Testis (tissue), 3 donors: Measurements from ENCODE around the gene ACBD6. TPM values are rescaled to one million over a fixed set of nuclear protein-coding genes. Genes with fewer than 3 reads are reported as not detected.
"Not testable (repeated sequence)": the region's sequence is repeated elsewhere in the genome, so short reads cannot be mapped to it uniquely, and the experiment has no call there.

ENCODE experiments used
- DNase-seq: peaks from one replicate; pipeline ENCODE4 v3.0.0-alpha.2; 2019
- H3K27ac ChIP-seq, 2 donors: fragments of 200-600 bp; sonication (generic); one replicate each; pipeline ENCODE4 v1.5.1; 2019
- H3K27me3 ChIP-seq: fragments of 200-600 bp; sonication (generic); one replicate; pipeline ENCODE4 v1.5.1; 2019
- H3K36me3 ChIP-seq: fragments of 200-600 bp; sonication (generic); one replicate; pipeline ENCODE4 v1.5.1; 2017; ENCODE audit warnings: low read depth; ENCODE audit errors: missing control alignments
- H3K4me1 ChIP-seq: fragments of 200-600 bp; sonication (generic); one replicate; pipeline ENCODE4 v1.5.1; 2019
- H3K4me3 ChIP-seq, 2 donors: fragments of 200-600 bp; sonication (generic); one replicate each; pipeline ENCODE4 v1.5.1; 2017 to 2019
- H3K9me3 ChIP-seq: fragments of 200-600 bp; sonication (generic); one replicate; pipeline ENCODE4 v1.5.1; 2017
- POLR2A ChIP-seq: fragments of 450-650 bp; IDR thresholded peaks from one replicate; pipeline ENCODE4 v1.6.1; 2017; ENCODE audit warnings: antibody characterized with exemption, mild to moderate bottlenecking, moderate library complexity
- WGBS, 2 donors: methylation state at CpG; one replicate each; pipeline ENCODE4 v1.1.5; 2018; 5-methylcytosine and 5-hydroxymethylcytosine counted together
- intact Hi-C: fragments of 100-400 bp; cut with DNase I; formaldehyde crosslinking; loops from one replicate; pipeline ENCODE4 v1.15.1; 2023; ENCODE audit warnings: low total_unique reads
- polyA plus RNA-seq: library from polyadenylated mRNA; stranded (reverse); fragments of 350-450 nt; fragmentation: Illumina TruSeq; extraction: RNeasy Lipid Tissue Mini Kit (QIAGEN cat#74804); gene quantifications from one replicate; pipeline ENCODE4 v1.2.3, GENCODE V29; 2014; ENCODE audit warnings: low read depth, low replicate concordance; ENCODE audit not compliant: insufficient read depth
- total RNA-seq, 2 donors: library from RNA; depleted of rRNA; stranded (reverse); fragments of >200 nt; gene quantifications; one replicate each; pipeline ENCODE4 v1.2.3, GENCODE V29; 2016
- TF ChIP-seq, protein P1 (sequence below), 3 experiments: fragments of 450-650 bp in 2 of 3; fragments of 200-600 bp in 1 of 3; sonication (generic) in 1 of 3; IDR thresholded peaks; one replicate each; pipeline ENCODE4 v1.5.1; 2016 to 2019; ENCODE audit warnings: antibody characterized with exemption in 3 of 3, mild to moderate bottlenecking in 2 of 3, moderate library complexity in 1 of 3

ACBD6 gene
- total and polyA plus RNA-seq, 3 donors from 2014 or later = 61.9 to 102 (median 97.2) TPM

DNA sequence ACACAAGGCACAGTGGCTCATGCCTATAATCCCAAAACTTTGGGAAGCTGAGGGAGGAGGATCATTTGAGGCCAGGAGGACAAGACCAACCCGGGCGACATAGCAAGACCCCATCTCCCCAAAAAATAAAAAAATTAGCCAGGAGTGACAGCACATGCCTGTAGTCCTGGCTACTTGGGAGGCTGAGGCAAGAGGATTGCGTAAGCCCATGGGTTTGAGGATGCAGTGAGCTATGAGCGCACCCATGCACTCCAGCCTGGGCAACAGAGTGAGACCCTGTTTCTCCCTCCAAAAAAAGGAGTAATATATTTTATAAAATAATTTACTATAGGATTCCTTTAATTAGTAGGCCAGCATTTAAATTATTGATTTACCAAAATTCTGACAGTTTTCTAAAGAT is 89.8 kb downstream of the ACBD6 start:
- intact Hi-C loops = no loop called here
- Histone ChIP-seq H3K9me3 (no peaks in the 10 kb centered on the region), H3K36me3 (no peaks in the 10 kb centered on the region), H3K4me1 (no peaks in the 10 kb centered on the region), H3K27ac (no peak overlapping the region), H3K27me3 (no peaks in the 10 kb centered on the region), H3K4me3 (no peak overlapping the region)
- DNase-seq = no peak
- WGBS, 2 donors = 94 to 97% methylated on average over 4 of the region's 4 CpGs
- TF ChIP-seq POLR2A = no peak
- TF ChIP-seq, protein P1, sequence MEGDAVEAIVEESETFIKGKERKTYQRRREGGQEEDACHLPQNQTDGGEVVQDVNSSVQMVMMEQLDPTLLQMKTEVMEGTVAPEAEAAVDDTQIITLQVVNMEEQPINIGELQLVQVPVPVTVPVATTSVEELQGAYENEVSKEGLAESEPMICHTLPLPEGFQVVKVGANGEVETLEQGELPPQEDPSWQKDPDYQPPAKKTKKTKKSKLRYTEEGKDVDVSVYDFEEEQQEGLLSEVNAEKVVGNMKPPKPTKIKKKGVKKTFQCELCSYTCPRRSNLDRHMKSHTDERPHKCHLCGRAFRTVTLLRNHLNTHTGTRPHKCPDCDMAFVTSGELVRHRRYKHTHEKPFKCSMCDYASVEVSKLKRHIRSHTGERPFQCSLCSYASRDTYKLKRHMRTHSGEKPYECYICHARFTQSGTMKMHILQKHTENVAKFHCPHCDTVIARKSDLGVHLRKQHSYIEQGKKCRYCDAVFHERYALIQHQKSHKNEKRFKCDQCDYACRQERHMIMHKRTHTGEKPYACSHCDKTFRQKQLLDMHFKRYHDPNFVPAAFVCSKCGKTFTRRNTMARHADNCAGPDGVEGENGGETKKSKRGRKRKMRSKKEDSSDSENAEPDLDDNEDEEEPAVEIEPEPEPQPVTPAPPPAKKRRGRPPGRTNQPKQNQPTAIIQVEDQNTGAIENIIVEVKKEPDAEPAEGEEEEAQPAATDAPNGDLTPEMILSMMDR (IDR thresholded peaks at IDR 0.05) = no peak

GRCh38 chr1:180408128-180408527 is 94.2 kb downstream of the ACBD6 start:
- H3K27ac ChIP-seq, H3K27me3 ChIP-seq, H3K9me3 ChIP-seq, H3K4me3 ChIP-seq, H3K36me3 ChIP-seq, H3K4me1 ChIP-seq, DNase-seq, intact Hi-C loops: not testable (repeated sequence)
- 94 to 100% methylated on average over 1 of the region's 1 CpG for WGBS, 2 donors

DNA sequence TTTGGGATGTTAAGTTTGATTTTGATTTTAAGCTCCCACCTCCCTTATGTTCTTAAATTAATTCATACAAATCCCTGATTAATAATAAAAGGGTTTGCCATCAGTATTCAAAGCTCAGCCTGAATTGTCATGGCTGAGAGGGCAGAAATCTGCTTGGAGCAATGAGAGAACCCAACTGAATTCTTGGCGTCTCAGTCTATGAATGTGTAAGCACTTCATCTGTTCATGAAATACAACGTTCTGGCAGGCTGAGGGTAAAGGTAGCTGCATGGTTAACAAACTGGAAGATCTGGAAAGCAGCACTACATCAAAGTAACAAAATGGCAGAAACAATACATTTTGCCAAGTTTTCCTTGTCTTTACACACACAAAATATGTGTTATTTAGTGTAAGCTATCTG is 95.3 kb downstream of the ACBD6 start:
- Histone ChIP-seq H3K36me3 (no peaks in the 10 kb centered on the region), H3K27me3 (no peaks in the 10 kb centered on the region), H3K4me1 (no peaks in the 10 kb centered on the region), H3K4me3 (no peak overlapping the region), H3K27ac (peak overlapping the region in 1 of 2 donors; percentile 2), H3K9me3 (no peaks in the 10 kb centered on the region)
- TF ChIP-seq, protein P1 (IDR thresholded peaks at IDR 0.05) = no peak
- no peak for TF ChIP-seq POLR2A
- DNase-seq = no peak
- intact Hi-C loops = no loop called here
- WGBS, 2 donors = 78 to 83% methylated on average over 2 of the region's 2 CpGs

DNA sequence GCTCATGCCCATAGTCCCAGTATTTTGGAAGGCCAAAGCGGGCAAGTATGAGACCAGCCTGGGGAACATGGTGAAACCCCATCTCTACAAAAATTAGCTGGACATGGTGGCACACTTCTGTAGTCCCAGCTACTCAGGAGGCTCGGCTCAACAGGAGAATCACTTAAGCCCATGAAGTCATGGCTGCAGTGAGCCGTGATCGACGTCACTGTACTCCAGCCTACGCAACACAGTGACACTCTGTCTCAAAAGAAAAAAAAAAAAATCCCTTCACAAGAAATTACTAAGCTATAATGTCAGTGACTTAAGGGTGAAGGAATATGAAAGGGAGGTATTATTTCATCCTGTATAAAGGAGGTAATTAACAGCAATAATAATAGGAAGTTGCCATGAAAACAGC is 99.8 kb downstream of the ACBD6 start:
- Histone ChIP-seq H3K4me3 (no peak overlapping the region), H3K27me3 (no peaks in the 10 kb centered on the region), H3K4me1 (no peaks in the 10 kb centered on the region), H3K36me3 (no peaks in the 10 kb centered on the region), H3K9me3 (no peaks in the 10 kb centered on the region), H3K27ac (no peak overlapping the region)
- intact Hi-C loops = no loop called here
- DNase-seq = no peak
- WGBS, 2 donors = 76 to 78% methylated on average over 6 of the region's 6 CpGs
- TF ChIP-seq, protein P1 (IDR thresholded peaks at IDR 0.05) = no peak
- no peak for TF ChIP-seq POLR2A

GRCh38 chr1:180402001-180402400 is 100.4 kb downstream of the ACBD6 start:
- no peak overlapping the region for H3K4me3 ChIP-seq
- no peak for DNase-seq
- no peak overlapping the region for H3K27ac ChIP-seq
- intact Hi-C loops = no loop called here
- H3K36me3 ChIP-seq = no peaks in the 10 kb centered on the region
- TF ChIP-seq POLR2A = no peak
- TF ChIP-seq, protein P1 (IDR thresholded peaks at IDR 0.05) = no peak
- H3K9me3 ChIP-seq = no peaks in the 10 kb centered on the region
- H3K27me3 ChIP-seq = no peaks in the 10 kb centered on the region
- H3K4me1 ChIP-seq = no peaks in the 10 kb centered on the region
- 100% methylated on average over 1 of the region's 1 CpG for WGBS, 2 donors
